Lower leg skin (tissue), 3 donors: ENCODE measurements around the gene DYNC1I1.

Experiments used
- POLR2A ChIP-seq, 2 donors: fragments of 450-650 bp; IDR thresholded peaks; one replicate each; pipeline ENCODE4 v1.6.1; 2016 to 2017; ENCODE audit warnings: antibody characterized with exemption in 2 of 2, mild to moderate bottlenecking in 1 of 2, moderate library complexity in 1 of 2
- TF ChIP-seq, protein P1 (sequence below), 3 donors: fragments of 450-650 bp; IDR thresholded peaks; one replicate each; pipeline ENCODE4 v1.5.1; 2016; ENCODE audit warnings: antibody characterized with exemption in 3 of 3, mild to moderate bottlenecking in 3 of 3, moderate library complexity in 2 of 3

DNA sequence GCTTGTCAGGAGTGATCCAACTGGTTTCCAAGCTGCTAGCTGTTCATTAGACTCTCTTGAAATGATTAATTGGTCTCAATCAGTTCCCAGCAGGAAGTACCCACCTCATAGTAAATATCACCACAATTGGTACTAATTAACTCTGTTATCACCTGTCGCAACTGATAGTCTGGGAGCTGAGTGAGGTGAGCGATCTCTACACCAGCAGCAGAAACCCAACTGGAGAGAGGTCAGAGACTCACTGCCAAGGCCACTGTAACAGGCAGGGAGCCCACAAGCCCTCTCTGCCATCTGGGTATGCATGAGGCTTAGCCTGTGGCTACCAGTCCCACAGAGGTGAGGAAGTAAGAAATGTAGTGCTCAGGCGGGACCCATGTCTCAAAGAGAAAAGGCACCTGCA lies 245.5 kb downstream of the DYNC1I1 start:
- TF ChIP-seq, protein P1, sequence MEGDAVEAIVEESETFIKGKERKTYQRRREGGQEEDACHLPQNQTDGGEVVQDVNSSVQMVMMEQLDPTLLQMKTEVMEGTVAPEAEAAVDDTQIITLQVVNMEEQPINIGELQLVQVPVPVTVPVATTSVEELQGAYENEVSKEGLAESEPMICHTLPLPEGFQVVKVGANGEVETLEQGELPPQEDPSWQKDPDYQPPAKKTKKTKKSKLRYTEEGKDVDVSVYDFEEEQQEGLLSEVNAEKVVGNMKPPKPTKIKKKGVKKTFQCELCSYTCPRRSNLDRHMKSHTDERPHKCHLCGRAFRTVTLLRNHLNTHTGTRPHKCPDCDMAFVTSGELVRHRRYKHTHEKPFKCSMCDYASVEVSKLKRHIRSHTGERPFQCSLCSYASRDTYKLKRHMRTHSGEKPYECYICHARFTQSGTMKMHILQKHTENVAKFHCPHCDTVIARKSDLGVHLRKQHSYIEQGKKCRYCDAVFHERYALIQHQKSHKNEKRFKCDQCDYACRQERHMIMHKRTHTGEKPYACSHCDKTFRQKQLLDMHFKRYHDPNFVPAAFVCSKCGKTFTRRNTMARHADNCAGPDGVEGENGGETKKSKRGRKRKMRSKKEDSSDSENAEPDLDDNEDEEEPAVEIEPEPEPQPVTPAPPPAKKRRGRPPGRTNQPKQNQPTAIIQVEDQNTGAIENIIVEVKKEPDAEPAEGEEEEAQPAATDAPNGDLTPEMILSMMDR (IDR thresholded peaks at IDR 0.05), result no peak
- TF ChIP-seq POLR2A (IDR thresholded peaks at IDR 0.05), result no peak
